Measurements from ENCODE around the gene MIOX. TPM values are rescaled to one million over a fixed set of nuclear protein-coding genes. Genes with fewer than 3 reads are reported as not detected.

Gene MIOX
- total RNA-seq, 4 donors from 2014 or later = not detected

GRCh38 chr22:50439871-50440331, 46.8 kb upstream of the MIOX start:
- Histone ChIP-seq H3K27me3 (no peaks in the 10 kb centered on the region), H3K9me3 (no peaks in the 10 kb centered on the region), H3K36me3 (peaks cover 0 to 63% of the 10 kb centered on the region in 2 donors), H3K4me1 (no peaks in the 10 kb centered on the region), H3K4me3 (no peak overlapping the region), H3K27ac (no peak overlapping the region)
- DNase-seq (no peak), ATAC-seq (no peak)
- in situ Hi-C loops (cut with MboI; ENCODE audit: low sequenced_read_pairs in 4 of 4) = no loop called here
- intact Hi-C loops (cut with DNase I; ENCODE audit: low total_unique reads) = loop anchor here (10.0 kb wide), 1 partner anchor 205 kb away; no protein-coding TSS in a partner anchor
- TF ChIP-seq CTCF (IDR thresholded peaks at IDR 0.05 in 4 of 5, conservative IDR thresholded peaks at IDR 0.05 in 1 of 5) = no peak
- TF ChIP-seq POLR2A (IDR thresholded peaks at IDR 0.05) = no peak

GRCh38 chr22:50440544-50441249, 46.0 kb upstream of the MIOX start:
- H3K27me3 ChIP-seq = no peaks in the 10 kb centered on the region
- no peak for TF ChIP-seq POLR2A (IDR thresholded peaks at IDR 0.05)
- intact Hi-C loops (cut with DNase I; ENCODE audit: low total_unique reads) = no loop called here
- ATAC-seq = no peak
- peaks cover 0 to 55% of the 10 kb centered on the region in 2 donors for H3K36me3 ChIP-seq
- DNase-seq = no peak
- in situ Hi-C loops (cut with MboI; ENCODE audit: low sequenced_read_pairs in 4 of 4) = no loop called here
- H3K9me3 ChIP-seq = no peaks in the 10 kb centered on the region
- H3K4me3 ChIP-seq = no peak overlapping the region
- H3K27ac ChIP-seq = no peak overlapping the region
- H3K4me1 ChIP-seq = no peaks in the 10 kb centered on the region

- in situ Hi-C loops (cut with MboI; ENCODE audit: low sequenced_read_pairs in 4 of 4) = no loop called here
- DNase-seq (no peak), ATAC-seq (no peak)
Measured at GRCh38 chr22:50441428-50441993, 45.1 kb upstream of the MIOX start.

GRCh38 chr22:50443197-50443596, 43.5 kb upstream of the MIOX start:
- intact Hi-C loops (cut with DNase I; ENCODE audit: low total_unique reads) = no loop called here
- ATAC-seq (no peak), DNase-seq (no peak)
- Histone ChIP-seq H3K27ac (no peak overlapping the region), H3K27me3 (no peaks in the 10 kb centered on the region), H3K4me1 (no peaks in the 10 kb centered on the region), H3K9me3 (no peaks in the 10 kb centered on the region), H3K36me3 (peaks cover 0 to 48% of the 10 kb centered on the region in 2 donors), H3K4me3 (no peak overlapping the region)
- in situ Hi-C loops (cut with MboI; ENCODE audit: low sequenced_read_pairs in 4 of 4) = no loop called here
- TF ChIP-seq CTCF (IDR thresholded peaks at IDR 0.05 in 4 of 5, conservative IDR thresholded peaks at IDR 0.05 in 1 of 5) = no peak
- TF ChIP-seq POLR2A (IDR thresholded peaks at IDR 0.05) = no peak

More at GRCh38 chr22:50441428-50441993, 45.1 kb upstream of the MIOX start:
- Histone ChIP-seq H3K36me3 (peaks cover 0 to 48% of the 10 kb centered on the region in 2 donors), H3K4me3 (no peak overlapping the region), H3K9me3 (no peaks in the 10 kb centered on the region), H3K27ac (no peak overlapping the region), H3K27me3 (no peaks in the 10 kb centered on the region), H3K4me1 (no peaks in the 10 kb centered on the region)
- TF ChIP-seq POLR2A (IDR thresholded peaks at IDR 0.05) (no peak), CTCF (IDR thresholded peaks at IDR 0.05 in 4 of 5, conservative IDR thresholded peaks at IDR 0.05 in 1 of 5) (no peak)
- intact Hi-C loops (cut with DNase I; ENCODE audit: low total_unique reads) = no loop called here

GRCh38 chr22:50443801-50444625, 42.6 kb upstream of the MIOX start:
- ATAC-seq (no peak), DNase-seq (no peak)
- TF ChIP-seq CTCF (IDR thresholded peaks at IDR 0.05 in 4 of 5, conservative IDR thresholded peaks at IDR 0.05 in 1 of 5) (no peak), POLR2A (IDR thresholded peaks at IDR 0.05) (no peak)
- in situ Hi-C loops (cut with MboI; ENCODE audit: low sequenced_read_pairs in 4 of 4) (no loop called here), intact Hi-C loops (cut with DNase I; ENCODE audit: low total_unique reads) (no loop called here)
- Histone ChIP-seq H3K4me3 (no peak overlapping the region), H3K36me3 (peaks cover 0 to 40% of the 10 kb centered on the region in 2 donors), H3K4me1 (no peaks in the 10 kb centered on the region), H3K9me3 (no peaks in the 10 kb centered on the region), H3K27me3 (no peaks in the 10 kb centered on the region), H3K27ac (no peak overlapping the region)
